GM12892 (cell line): ENCODE results near the gene ISCU.
A peak's percentile ranks its signal among the peaks of the same experiment; 100 is the strongest.

Experiments
- POLR2A ChIP-seq: IDR thresholded peaks from 2 replicates; pipeline ENCODE4 v1.6.1; 2011; ENCODE audit warnings: low read depth, low read length, control low read depth
- POLR2AphosphoS5 ChIP-seq: IDR thresholded peaks from 2 replicates; pipeline ENCODE4 v1.6.1; 2011; ENCODE audit warnings: low read depth, low read length, control low read depth

GRCh38 chr12:108568338-108569154, 6.2 kb downstream of the ISCU start:
- 0 out of 2 replicates have a peak, but pooled peaks have one; percentile 13 for TF ChIP-seq POLR2A
- TF ChIP-seq POLR2AphosphoS5 = peak; percentile 64; the same call in 1 of the 2 replicates
